DMS153 treated with DMSO at 0.1 percent for 48 hours (cell line): ENCODE data around the gene VPS13C.

Experiments used
- DNase-seq: peaks from one replicate; lab custom pipeline; 2025; ENCODE audit not compliant: unreplicated experiment; lab: John Stamatoyannopoulos, UW

The VPS13C gene, protein sequence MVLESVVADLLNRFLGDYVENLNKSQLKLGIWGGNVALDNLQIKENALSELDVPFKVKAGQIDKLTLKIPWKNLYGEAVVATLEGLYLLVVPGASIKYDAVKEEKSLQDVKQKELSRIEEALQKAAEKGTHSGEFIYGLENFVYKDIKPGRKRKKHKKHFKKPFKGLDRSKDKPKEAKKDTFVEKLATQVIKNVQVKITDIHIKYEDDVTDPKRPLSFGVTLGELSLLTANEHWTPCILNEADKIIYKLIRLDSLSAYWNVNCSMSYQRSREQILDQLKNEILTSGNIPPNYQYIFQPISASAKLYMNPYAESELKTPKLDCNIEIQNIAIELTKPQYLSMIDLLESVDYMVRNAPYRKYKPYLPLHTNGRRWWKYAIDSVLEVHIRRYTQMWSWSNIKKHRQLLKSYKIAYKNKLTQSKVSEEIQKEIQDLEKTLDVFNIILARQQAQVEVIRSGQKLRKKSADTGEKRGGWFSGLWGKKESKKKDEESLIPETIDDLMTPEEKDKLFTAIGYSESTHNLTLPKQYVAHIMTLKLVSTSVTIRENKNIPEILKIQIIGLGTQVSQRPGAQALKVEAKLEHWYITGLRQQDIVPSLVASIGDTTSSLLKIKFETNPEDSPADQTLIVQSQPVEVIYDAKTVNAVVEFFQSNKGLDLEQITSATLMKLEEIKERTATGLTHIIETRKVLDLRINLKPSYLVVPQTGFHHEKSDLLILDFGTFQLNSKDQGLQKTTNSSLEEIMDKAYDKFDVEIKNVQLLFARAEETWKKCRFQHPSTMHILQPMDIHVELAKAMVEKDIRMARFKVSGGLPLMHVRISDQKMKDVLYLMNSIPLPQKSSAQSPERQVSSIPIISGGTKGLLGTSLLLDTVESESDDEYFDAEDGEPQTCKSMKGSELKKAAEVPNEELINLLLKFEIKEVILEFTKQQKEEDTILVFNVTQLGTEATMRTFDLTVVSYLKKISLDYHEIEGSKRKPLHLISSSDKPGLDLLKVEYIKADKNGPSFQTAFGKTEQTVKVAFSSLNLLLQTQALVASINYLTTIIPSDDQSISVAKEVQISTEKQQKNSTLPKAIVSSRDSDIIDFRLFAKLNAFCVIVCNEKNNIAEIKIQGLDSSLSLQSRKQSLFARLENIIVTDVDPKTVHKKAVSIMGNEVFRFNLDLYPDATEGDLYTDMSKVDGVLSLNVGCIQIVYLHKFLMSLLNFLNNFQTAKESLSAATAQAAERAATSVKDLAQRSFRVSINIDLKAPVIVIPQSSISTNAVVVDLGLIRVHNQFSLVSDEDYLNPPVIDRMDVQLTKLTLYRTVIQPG (N-terminal part only)

DNA sequence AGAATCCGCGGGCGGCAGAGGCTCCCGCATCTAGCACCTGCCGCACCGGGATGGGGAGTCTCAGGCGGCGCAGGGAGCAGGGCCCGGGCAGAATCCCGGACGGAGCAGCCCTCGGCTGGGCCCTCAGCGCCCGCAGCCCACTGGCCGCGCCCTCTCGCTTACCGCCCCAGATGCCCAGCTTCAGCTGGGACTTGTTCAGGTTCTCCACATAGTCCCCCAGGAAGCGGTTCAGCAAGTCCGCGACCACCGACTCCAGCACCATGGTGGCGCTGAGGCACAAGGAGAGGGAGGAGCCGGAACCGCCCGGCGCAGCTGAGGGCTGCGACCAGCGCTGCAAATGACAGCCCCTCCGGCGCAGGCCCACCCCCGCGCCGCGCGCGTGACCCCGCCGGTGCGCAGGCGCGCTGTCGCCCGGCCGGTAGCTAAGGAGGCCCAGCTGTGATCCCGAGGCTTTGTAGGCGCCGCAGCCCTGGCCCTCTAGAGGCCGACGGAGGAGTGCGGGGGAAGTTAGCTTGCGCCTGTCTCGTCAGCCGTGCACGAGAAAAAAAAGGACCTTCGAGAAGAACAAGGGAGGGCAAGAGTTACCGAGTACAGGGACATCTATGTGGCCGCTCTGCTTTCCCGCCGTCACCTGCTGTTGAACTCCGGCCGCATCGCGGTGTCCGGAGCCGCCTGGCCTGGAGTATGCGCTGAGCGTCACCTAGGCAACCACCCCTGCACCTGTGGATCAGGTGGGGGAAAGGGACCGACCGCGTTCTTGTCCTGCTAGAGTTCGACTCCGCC lies at the start of gene VPS13C:
Gene VPS13C, minus strand, starts transcription at position 335 of the 783 bp plus-strand sequence. Its CDS starts 73 bp downstream, at position 262.
- DNase-seq: peak; percentile 47

DNA sequence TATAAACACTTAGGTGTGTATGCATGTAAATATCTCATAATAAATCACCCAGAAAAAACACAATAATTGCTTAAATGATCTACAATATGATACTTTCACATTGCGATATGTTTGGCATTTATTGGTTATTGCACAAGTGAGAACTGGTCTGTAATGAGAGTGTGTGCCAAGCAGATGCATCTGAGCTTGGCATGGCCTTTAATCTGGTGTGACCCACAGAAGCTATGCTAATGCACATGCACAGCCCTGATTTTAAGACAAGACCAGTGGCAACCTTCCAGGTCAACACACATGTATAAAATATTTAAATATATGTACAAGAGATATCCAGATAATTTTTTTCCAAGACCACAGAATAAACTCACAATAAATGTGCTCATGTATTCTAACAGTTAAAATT lies 49.2 kb upstream of the VPS13C start:
- DNase-seq: no peak

DNA sequence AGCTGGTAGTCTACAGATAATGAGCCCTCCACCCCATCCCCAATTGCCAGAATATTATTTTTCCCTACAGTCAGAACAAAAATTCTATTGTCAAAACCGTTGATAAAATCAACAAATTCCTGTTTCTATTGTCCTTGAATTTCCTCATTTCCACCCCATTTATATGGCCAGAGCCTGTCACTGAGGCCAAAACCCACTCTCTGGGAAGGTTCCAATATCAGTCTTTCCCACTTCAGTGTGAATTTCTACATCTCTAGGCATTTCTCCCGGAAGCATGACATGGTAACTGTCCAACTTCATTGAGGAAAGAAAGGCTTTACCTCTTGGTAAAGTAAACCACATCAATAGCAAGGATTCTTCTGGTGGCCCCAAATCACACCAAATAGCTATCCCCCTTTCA lies 48.2 kb upstream of the VPS13C start:
- no peak for DNase-seq

DNA sequence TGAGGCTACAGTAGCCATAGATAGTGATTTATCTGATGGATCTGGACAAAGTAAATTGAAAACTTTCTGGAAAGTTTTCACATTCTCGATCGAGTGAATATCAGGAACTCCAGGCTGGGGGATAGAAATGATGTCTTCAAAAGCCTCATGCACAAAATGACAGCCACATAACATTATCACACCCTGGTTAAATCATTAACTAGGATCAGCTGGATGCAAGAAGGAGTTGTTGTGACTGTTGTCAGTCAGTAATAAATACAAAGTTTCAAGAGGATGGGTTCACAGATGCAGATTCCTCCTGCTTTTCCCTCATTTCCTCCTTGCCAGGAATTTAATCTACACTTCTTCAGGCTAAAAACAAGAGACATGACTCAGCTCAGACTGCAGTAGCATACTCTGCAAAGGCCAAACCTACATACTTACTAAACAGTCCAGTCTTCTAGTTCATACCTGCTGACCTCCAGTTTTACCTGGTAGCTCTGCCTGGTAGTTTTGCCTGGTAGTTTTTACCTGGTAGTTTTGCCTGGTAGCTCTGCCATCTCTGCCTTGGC lies 47.4 kb upstream of the VPS13C start:
- no peak for DNase-seq

DNA sequence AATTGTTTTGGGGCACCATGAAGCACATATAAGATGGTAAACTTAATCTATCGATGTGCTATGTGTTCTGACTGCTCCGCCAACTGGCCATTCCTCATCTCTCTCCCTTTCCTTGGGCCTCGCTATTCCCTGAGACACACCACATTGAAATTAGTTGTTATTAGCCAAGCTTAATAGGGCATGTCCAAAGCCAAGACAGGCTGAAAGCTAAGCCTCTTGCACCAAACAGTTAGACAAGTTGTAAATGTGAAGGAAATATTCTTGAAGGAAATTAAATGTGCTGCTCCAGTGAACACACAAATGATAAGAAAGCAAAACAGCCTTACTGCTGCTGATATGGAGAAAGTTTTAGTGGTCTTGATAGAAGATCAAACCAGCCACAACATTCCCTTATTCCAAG lies 45.8 kb upstream of the VPS13C start:
- DNase-seq: no peak

DNA sequence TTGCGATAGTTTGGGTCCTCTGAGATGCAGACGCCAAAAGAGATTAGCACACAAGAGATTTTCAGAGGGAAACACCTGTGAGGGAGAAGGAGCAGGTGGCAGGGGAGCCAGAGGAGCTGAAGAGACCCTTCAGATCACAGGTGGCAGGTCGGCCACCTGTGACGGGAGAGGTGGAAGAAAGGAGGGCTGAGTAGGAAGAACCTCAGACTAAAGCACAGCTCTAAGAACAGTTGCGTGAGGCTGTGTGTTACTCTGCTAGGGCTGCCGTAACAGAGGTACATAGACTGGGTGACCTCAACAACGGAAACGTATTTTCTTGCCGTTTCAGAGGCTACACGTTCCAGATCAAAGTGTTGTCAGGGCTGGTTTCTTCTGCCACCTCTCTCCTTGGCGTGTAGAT lies 45.0 kb upstream of the VPS13C start:
- no peak for DNase-seq

DNA sequence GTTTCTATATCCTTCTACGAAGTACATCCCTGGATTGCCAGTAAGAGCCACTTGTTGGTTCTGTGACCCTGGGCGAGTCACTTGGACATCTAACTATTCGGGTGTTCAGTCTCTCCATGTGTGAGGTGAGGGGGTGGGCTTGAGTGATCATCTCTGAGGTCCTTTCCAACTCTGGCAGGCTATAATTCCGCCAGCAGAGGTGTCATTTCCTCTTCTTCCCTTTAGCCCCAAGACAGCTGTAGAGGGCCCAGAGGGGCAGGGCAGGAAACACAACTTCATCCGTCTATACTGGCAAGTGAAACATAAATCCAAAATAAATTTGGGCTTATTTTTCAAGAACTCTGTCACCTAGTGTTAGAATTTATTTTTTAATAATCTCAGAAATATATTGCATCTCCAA lies 44.6 kb upstream of the VPS13C start:
- DNase-seq: no peak

DNA sequence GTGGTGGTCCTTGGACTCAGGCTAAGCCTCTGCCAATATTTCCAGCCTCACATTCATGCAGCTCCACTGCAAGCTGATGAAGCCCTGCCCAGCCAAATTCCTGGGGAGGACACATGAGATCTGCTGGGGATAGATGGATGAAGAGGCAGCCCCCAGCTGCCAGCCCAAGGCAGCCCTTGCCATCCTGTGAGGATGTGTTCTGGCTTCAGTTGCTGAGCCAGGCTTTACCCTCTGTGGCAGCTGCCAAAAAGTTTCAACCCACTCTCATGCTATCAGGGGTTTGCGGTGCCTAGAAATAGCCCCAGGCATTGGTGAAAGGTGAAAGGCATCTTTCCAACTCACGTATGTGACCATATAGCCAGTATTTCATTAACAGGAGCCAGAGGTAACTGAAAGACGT lies 44.2 kb upstream of the VPS13C start:
- DNase-seq: no peak

DNA sequence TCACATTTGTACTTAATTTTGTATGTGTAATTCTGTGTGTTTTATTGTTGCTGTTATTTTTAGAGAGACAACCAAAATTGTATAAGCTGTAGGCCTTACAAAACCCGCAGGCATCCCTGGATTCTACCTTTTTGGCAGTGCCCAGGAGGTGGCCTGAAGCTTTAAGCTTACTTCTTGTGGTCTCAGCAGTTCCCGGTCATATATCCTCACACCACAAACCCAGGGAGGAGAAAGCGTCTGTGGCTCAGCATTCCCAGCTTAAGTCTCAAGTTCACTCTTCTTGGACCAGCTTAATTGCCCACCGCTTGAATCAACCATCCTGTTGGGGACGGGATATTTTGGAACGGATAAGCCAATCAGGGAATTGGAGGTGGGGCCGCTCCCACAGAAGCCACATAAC lies 43.2 kb upstream of the VPS13C start:
- no peak for DNase-seq

DNA sequence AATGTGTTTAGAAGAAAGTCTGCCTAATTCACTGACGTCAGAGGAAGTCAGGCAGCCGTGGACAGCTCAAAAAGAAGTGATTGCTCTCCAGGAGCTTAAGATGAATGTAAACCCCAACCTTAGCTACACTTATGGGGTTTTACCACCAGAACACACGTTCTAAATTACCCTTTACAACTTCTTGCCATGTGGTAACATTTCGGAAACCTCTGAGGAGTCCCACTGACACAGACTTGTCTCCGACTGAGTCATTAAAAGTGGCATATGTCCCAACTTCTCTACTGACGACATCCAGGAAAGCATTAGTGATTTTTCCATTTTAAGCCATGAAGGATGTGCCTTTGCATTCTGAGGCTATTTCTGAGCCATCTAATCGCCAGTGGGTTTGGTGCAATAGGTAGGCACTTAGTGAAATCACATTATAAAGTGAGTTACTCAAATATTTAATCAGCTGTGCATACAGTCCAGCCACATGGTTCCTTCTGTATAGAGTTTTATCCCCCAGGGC lies 38.9 kb upstream of the VPS13C start:
- DNase-seq: no peak

DNA sequence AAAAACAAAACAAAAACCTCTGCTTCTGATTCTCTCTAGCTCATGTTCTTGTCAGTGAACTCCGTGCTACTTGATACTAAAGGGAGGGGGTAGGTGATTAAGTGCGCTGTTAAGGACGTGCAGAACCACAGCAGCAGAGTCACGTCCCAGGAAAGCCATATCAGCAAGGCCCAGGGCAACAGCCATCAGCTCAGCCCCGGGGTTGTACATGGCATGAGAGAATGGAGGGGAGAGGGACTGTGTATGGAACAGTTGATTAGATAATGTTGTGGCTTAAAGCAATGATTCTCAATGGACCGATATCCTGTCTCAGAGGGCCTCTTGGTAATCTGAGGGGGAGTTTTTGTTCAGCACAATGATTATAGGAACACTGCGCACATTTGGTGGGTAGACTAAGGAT lies 34.1 kb upstream of the VPS13C start:
- no peak for DNase-seq

DNA sequence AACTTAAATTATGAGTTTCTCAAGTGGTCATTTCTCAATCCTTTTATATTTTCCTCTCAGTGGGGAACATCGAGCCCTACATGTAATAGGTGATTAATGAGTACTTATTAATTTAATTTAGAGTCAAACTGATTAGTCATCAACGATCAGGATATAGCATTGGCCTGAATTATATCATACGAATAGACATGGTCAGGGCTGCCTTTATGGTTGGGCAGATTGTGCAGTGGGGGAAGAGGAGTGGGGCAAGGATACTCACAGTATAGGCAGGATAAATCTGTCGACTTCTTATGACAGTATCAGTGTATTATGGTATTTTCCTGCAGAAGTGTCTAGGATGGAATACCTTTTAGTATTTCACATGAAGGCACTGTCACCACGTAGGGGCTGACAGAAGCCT lies 33.6 kb upstream of the VPS13C start:
- DNase-seq: no peak

DNA sequence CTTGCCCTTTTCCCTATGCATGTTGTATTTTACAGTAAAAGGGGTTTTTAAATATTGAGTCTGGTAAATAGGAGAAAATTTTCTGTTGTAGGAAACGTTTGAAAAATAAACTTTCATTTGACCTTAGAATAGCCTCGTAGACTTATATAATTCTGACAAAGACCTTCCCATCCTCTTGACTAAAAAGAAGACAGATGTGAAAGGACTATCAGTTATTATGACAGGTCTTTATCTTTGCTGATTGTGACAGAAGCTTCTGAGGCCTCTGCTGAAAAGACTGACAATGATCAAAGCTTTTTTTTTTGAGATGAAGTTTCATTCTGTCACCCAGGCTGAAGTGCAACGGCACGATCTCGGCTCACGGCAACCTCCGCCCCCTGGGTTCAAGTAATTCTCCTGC lies 30.7 kb upstream of the VPS13C start:
- DNase-seq: no peak

DNA sequence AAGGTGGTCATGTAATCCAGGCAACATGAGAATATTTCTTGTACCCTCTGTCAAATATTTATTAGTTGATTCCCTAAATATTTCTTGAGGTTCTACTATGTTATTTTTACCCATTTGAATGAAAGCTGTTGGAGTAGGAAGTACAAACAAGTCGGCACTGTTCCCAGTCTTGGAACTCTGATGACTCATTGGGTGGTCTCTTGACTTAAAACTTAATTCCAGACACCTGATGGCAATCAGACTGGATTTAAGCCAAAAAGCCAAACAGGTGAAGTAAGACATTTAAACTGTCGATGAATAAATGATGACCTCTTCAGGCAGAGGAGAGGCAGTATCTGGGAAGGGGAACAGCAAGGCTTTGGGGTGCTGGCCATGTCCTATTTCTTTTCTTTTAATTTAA lies 29.4 kb upstream of the VPS13C start:
- no peak for DNase-seq

DNA sequence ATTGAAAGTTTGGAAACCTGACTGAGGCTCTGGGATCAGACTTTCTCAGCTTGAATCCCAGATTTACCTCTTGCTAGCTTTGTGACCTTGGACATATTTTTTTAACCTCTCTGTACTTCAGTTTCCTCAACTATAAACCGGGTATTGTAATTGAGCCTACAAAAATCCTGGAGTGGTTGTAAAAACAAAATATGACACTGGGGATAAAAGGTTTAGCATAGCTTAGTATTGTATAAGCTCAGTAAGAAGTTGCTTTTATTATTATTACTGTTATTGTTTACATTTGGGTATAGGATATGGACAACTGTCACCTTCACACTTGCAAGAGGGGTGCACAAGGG lies 28.1 kb upstream of the VPS13C start:
- DNase-seq: no peak

DNA sequence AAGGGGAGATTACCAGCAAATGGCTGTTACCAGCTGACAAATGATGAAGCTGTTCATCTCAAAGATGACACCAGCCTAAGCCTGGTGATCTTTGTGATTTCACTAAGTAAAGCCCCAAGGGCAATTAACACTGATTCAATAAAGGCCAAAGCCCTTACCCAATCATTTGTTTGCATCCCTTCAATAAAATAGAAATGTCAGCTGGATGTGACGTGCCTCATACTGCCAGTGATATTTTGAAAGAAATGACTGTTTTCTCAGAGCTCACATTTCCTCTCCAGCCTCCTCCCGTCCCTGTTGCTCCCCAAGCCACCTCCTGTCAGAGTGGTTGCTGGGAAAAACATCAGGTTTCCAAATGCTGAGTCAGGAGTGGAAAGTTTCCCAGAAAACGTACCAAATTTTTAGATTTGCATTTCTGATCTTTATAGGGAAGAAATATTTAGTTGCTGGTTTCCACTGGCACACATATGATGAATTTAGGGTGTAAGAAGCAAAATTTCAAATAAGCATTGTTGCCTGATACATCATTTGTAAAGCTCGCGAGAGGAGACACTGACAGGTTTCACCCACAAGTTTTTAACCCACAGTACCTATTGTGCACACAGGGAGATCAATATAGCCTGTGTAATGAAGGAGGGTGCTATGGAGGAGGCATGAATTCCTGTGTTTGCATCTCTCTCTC lies 27.6 kb upstream of the VPS13C start:
- no peak for DNase-seq

DNA sequence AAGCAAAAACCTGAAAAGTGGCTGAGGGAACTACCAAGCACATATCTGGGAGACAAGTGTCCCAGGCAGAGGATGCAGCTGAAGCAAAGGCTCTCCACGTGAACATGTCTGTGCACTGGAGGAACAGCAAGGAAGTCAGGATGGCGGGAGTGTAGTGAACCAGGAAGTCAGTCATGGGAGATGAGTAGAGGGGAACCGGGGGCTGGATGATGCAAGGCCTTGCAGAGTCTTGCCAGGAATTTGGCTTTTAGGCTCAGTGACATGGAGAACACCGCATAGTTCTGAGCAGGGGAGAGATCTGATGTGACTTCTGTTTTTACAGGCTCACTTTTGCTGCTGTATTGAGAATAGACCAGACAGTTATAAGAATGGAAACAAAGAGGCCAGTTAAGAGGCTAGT lies 25.5 kb upstream of the VPS13C start:
- DNase-seq: no peak

DNA sequence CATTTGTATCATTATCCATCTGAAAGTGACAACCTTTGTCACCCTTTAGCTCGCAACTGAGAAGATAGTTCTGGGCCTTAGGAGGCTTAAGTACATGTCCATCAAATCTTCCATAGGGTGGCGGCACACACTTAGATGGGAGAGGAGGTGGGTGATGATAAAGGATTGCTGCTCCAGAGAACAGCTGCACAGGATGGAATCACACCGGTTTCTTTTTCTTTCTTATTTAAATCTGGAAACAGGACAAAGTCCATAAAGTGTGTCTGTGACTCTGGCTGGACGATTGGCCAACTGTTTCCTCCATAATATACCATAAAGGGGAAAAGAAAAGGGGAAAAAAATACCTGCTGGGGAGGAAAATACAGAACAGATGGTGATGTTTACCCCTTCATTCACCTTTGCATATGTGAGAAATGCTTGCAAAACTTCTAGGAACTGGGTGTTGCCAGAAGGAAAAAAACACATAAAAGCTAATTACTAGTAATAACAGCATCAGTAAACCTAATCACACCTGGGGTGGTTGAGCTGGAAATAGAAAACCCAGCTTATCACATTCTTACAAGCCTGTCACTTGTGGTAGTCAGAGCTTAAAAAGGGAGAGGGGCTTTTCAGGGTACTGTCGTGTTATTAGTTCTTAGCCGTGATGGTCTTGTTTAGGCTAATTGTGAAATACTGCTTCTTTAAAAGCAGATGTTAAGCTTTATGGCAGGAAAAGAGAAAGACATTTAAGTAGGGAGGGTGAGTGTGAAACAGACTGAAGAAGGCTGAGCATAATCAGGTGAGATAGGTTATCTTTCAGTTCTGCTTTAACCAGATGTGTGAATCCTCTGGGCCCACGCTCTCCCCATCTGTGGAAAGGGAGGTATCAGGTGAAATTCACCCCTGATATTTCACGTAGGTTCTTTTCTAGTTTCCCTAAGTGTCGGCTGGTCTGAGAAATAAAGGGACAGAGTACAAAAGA lies 23.2 kb upstream of the VPS13C start:
- no peak for DNase-seq
